GM21447 (cell line): ENCODE measurements around the gene NOX5.

Source experiments
- ATAC-seq: cut with Tn5 transposase; IDR thresholded peaks from one replicate; pipeline ENCODE4 v1.9.1; 2021; ENCODE audit not compliant: unreplicated experiment

Gene NOX5

GRCh38 chr15:69017978-69018377 is 3.5 kb downstream of the NOX5 start:
- no peak for ATAC-seq

- ATAC-seq, result no peak
Measured at GRCh38 chr15:69018951-69019350, 4.5 kb downstream of the NOX5 start.

GRCh38 chr15:69021895-69022294 is 7.4 kb downstream of the NOX5 start:
- no peak for ATAC-seq

DNA sequence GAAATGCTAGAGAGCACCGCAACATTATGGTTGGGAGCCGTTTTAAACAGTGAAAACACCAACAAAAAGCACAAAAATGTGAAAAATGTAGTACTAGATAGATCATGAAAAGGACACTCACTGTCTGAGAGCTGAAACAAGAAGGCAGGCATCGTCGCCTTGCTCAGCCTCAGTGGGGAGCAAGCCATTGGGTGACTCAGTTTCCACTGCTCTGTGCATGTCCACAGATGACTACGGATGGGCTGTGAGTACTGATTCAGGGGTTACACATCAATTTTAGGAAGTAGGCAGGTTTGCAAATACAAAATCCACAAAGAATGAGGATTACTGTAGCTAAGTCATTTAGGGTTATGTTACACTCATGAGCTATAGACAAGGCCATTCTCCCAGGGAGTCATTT is 10.8 kb downstream of the NOX5 start:
- no peak for ATAC-seq

- ATAC-seq, result no peak
Measured at GRCh38 chr15:69026355-69026754, 11.9 kb downstream of the NOX5 start.

- no peak for ATAC-seq
Measured at GRCh38 chr15:69027976-69028518, 13.6 kb downstream of the NOX5 start.

GRCh38 chr15:69031013-69032001 is 16.8 kb downstream of the NOX5 start:
- no peak for ATAC-seq

DNA sequence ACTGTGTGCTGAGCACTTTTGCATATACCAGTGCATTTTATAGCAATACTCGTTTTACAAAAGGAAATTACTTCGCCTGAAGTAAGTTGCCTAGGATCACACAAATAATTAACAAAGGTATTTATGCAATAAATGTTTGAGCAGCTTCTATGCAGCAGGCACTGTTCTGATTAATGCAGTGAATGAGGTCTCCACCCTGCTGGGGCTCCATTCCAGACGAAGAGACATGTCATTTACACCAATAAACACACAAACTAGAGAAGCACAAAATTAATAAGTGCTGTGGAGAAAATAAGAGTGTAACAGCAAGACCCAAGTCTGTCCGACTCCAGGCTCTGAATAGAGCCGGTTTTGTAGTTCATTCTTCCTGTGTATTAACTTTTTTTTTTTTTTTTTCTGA is 17.5 kb downstream of the NOX5 start:
- no peak for ATAC-seq

GRCh38 chr15:69032703-69033373 is 18.3 kb downstream of the NOX5 start:
- no peak for ATAC-seq

DNA sequence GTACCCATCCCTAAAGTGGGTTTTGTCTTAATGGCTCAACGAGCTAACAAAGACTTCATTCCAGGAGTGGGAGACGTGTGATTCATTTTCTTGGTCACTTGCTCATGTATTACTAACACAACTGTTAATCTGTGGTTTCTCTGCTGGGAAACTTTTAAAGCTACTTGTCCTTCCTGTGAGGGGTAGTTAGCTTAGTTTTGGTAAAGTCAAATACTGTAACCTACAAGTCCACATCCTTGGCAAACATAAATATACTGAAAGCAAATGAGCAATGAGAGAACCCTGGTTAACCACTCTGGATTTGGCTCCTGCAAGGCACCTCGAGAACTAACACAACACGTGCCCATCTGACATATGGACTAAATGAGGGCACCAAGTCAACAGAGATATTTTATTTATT is 19.9 kb downstream of the NOX5 start:
- ATAC-seq, result no peak

DNA sequence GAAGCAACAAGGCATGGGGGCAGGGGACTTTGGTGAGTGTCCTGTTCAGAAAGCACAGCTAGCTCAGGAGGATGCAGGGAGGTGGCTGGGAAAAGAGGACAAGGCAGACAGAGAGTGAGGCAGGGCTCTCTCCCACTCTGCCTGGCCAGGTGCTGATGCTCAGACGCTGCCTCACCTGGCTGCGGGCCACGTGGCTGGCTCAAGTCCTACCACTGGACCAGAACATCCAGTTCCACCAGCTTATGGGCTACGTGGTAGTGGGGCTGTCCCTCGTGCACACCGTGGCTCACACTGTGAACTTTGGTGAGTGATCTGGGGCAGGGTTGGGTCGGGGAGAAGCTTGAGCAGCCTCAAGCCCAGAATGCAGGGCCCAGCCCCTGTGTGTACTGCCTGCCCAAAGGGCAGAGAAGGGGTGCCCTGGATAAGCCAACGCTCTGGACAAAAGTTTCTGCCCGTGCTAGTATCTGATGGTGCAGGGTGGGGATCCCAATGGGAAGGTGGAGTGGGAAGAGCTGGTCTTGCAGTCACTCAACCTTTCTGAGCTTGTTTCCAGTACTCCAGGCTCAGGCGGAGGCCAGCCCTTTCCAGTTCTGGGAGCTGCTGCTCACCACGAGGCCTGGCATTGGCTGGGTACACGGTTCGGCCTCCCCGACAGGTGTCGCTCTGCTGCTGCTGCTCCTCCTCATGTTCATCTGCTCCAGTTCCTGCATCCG is 20.9 kb downstream of the NOX5 start:
- no peak for ATAC-seq

DNA sequence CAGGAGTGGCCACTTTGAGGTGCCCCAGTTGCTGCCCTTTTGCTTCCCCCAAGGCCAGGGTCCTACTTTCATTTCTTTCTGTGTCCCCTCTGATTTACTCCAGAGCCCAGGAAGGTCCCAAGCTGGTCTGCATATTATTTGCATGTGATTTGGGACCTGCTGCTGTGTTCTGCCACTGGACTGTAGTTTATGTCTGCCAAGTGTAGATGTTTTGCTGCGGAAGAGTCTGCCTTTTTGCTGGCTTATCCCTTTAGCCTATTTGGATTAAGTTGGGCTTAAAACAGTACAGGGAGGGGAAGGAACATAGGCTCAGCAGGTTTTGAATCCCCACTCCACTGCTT is 21.4 kb downstream of the NOX5 start:
- ATAC-seq, result no peak

- ATAC-seq, result no peak
Measured at GRCh38 chr15:69036826-69037225, 22.3 kb downstream of the NOX5 start.

DNA sequence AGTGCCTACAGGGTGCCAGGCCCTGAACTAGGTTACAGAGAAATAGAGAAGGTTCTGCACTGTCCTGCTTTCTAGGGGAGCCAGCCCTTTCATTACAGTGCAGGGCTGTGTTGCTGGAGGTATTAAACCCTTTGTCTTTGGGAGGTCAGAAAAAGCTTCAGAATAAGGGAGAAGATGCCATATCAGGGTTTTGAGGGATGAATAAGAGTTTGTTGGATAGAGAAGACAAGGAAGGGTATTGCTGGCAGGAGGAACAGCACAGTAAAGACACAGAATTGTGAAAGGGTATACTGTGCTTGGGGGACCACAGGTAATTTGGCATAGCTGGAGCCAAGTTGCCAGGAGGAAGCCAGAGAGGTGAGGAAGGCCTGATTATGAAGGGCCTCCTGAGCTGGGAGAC is 23.0 kb downstream of the NOX5 start:
- ATAC-seq, result no peak

DNA sequence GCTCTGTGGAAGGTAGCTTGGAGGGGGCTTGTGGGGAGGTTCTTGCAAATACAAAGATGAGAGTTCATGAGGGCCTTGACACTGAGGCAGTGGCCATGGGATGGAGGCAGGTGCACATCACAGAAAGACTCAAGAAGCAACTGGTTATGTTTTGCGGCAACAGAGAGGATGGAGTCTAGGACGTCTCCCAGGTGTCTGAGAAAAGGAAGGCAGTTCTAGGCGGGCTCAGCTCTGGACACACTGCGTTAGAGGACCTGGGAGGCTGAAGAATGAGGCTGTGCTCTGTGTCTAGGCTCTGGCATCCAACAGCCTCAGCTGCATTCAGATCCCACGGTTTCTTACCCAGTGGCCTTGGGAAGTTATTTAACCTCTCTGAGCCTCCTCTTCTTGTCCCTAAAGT is 23.5 kb downstream of the NOX5 start:
- ATAC-seq, result no peak

DNA sequence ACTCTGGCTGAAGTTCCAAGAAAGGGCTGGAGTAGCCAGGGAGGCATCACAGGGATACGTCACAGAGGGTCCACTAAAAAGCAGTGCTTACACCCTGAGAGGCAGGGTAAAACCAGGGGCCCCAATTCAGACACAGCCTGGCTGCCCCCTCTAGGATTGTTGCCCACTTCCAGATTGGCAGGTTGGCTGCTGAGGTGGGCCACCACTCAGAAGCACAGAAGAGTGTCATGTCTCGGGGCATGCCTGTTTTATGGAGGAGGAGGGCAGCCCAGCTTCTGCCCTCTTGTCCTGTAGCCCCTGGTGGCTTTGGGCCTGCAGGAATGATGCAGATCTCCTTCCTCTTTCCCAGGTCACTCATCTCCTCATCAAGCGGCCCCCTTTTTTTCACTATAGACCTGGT is 24.0 kb downstream of the NOX5 start:
- no peak for ATAC-seq

DNA sequence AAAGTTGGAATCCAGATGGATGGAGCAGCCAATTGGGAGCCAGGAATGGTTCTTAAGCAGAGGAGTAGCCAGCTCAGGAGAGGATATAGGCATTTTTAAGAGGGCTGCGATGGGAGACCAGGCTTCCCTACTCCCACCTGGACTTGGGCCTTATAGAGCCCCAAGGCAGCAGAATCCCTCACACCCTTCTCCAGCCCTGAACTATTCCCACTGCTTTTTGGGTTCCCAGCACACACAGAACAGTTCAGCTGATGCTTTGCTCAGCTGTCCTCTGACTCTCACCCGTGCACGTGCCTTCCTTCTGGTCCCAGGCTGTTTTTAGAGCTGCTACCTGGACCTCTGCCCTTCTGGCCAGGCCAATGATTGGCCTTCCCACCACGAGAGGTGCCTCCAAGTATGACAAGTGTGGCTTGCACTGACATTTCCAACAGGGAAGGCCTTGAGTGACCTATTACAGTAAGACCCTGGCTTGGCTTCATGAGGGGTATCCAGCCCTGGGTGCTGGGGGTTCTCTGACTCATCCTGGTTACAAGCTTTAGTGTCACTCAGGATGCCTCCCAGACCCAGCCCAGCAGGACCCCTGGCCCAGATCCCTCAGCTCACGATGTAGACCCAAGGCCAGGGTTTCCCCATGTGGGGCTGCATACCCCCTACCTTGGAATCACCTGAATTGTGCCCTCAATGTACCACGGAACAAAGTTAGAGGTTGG is 25.2 kb downstream of the NOX5 start:
- no peak for ATAC-seq

DNA sequence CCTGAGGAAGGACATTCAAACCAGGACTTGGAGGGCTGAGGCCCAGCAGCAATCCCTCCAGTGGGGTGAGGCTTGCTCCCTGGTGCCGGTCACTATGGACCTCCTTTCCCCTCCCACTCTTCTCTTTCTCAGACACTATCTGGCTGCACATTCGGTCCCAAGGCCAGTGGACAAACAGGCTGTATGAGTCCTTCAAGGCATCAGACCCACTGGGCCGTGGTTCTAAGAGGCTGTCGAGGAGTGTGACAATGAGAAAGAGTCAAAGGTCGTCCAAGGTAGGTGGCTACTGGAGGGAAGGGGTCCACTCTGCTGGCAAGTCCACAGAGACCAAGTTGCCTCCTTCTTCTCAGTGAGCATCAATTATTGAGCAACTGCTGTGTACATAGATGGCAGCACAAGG is 28.0 kb downstream of the NOX5 start:
- ATAC-seq, result no peak

DNA sequence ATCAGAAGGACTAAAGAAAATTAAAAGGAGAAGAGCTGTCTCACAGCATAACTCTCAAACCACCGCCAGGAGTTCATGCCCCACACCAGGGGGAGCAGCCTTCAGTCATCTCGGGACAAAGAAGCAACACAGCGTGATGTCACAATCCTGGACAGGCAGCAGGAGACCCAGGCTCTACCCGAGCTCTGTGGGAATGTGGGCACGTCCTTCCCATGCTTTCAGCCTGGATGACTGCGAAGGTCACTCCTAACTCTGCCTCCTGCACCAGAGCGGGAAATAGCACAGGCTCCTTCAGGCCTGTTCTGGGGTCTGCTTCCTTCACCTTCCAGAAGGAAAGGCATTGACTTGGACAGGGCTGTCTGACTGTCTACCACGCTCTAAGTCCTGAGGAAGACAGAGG is 31.3 kb downstream of the NOX5 start:
- ATAC-seq, result no peak

DNA sequence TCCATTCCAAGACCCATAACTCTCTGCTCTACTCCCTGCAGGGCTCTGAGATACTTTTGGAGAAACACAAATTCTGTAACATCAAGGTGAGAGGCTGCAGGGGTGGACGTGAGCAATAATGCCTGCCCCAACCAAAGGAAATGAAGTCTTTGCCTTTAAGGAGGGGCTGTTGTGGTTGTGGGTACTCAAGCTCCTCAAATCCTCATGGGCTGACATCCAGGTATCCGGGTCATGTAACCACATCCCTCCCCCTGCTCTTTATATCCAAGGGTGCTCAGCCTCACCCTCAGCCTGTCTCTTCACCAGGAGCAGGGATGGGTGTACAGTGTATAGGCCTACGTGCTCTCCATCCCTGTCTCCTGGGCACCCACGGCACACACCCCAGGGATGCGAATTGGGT is 32.3 kb downstream of the NOX5 start:
- no peak for ATAC-seq

DNA sequence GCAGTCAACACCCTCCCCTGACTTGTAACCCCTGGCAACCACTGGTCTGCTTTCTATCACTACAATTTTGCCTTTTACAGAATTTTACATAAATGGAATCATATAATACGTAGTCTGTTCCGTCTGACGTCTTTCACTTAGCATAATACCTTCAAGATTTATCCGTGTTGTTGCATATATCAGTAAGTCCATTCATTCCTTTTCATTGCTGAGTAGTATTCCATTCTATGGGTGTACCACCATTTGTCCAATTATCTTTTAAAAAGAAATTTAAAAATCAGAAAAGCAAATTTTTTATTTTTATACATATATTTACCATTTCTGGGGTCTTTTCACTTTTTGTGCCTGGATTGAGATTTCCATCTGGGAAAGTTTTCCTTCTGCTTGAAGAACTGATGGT is 35.5 kb downstream of the NOX5 start:
- ATAC-seq, result no peak
